ENCODE measurements around the gene OSBPL9.

Gene OSBPL9

DNA sequence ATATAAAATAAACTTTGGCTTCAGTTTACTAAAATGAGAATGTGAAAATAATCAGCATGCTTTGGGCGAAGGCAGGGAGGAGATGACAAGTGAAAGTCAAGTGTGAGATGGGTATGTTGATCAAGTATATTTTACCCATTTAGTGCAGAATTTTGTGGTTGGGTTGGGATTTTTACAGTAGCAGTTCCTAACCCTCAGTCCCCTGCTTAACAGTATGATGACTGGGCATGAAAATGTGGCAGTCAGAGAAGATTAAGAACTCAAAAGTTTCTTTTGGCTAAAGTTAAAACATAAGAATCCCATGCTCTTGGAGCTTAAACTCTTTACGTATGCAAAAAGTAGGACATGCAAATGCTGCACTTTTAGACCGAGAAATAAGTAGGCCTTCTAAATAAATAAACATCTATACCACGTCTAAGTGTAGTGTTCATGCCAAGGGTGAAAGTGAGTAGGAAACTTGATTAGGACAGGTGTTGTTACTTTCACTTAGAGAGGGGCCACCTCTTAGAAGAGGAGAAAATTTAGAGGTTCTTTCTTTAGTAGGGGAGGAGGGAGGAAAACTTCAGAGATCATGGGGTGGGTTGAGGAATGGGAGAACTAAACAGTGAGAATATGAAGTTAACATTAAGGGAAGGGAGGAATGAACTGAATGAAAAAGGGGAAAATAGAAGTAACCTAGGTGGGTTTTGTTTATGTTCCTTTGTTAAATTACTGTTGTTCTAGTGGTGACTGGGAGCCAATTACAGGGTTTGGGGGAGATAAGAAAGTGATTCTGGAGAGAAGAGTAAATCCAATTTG is 127.8 kb downstream of the OSBPL9 start:
- no peak for DNase-seq

DNA sequence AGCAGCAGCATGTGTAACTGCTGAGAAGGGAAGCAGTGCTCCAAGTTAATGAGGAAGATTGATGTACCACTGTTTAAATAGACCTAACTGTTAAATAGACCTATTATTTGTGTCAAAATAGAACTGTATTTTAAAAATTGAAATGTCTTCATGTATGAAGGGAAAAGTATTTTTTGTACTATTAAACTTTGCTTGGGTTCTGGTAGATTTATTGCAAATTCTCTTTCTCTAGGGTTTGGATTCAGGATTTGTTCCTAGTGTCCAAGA is 128.3 kb downstream of the OSBPL9 start:
- DNase-seq = no peak

DNA sequence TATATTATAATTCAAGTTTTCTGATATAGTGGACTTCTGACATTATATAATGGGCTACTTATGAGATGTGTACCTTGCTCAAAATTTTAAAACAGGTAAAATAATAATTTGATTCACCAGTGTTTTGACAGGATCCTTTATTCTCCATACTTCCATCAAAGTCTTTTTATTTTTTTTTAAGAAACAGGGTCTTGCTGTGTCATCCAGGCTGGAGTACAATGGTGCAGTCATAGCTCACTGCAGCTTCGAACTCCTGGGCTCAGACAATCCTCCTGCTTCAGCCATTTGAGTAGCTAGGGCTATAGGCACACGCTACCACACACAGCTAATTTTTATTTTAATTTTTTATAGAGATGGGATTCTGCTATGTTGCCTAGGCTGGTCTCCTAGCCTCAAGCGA is 132.3 kb downstream of the OSBPL9 start:
- DNase-seq = no peak

DNA sequence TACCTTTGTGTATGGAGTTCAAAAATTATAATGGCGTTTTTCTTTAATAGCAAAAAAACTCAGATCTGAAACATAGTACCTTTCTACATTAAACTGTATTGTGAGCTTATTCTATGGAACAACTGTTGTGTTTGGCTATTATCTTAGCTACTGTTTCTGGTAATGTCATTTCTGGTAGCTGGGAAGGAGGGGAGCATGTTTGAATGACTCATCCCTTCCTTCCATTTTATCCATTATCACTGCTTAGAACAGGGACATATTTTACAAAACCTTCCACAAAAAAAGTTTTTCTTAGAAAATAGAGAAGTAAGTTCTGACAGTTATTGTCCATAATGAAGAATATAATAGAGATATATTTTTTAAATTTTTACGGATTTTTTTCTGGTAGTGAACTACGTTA is 133.3 kb downstream of the OSBPL9 start:
- no peak for DNase-seq

- no peak for DNase-seq
These were observed 133.8 kb downstream of the OSBPL9 start for GRCh38 chr1:51750729-51751128.

DNA sequence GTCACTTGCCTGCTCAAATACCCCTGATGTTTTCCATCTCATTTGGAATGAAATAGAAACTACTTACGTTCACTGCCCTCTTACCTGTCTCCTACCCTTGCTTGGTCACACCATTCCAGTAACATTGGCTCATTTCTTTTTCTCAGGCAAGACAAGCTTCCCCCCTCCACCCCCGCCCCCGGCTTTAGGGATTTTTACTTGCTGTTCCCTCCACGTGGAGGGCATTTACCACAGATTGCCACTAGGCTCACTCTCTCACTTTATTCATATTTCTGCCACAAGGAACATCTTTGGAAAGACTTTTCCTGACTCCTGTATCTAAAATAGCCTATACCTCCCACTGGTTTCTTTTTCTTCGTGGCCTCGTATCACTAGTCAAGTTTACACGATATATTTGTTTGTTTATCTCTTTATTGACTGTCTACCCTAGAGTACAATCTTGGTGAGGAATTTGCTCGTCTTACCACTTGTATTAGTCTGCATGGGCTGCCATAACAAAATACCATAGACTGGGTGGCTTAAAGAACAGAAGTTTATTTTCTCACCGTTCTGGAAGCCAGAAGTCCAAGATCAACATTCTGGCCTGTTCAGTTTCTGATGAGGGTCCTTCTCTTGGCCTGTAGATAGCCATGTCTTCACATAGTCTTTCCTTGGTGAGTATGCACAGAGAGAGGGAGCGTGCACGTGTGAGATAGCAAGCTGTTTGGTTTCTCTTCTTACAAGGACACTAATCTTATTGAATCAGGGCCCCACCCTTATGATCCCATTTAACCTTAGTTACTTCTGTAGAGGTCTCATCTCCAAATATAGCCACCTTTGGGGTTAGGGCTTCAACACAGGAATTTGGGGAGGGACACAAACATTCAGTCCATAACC is 135.4 kb downstream of the OSBPL9 start:
- DNase-seq = no peak

- no peak for DNase-seq
These were observed 137.1 kb downstream of the OSBPL9 start for GRCh38 chr1:51753969-51754368.

- DNase-seq = no peak
These were observed 137.8 kb downstream of the OSBPL9 start for GRCh38 chr1:51754666-51755065.

- DNase-seq = no peak
These were observed 138.5 kb downstream of the OSBPL9 start for GRCh38 chr1:51755437-51755836.

- DNase-seq = no peak
These were observed 139.4 kb downstream of the OSBPL9 start for GRCh38 chr1:51756290-51756689.

GRCh38 chr1:51758310-51758709 is 141.4 kb downstream of the OSBPL9 start:
- no peak for DNase-seq

- no peak for DNase-seq
These were observed 144.0 kb downstream of the OSBPL9 start for GRCh38 chr1:51760872-51761271.

DNA sequence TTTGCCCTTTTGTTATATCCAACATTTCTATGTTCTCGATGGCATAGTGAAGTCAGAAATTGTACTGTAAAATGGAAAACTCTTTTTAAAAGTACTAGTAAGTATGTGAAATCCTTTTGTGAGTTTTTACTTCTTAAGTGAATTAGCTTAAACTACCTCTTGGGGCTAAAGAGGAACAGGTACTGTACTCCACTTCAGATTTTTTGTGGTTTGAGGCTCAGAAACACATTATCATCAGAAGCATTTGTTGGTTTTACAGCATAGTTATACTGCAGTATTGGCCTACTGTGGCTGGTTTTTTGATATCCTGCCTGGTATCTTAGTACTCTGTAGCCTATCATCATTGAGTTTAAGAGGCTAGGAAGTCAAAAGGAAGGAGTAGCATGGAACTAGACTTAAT is 144.5 kb downstream of the OSBPL9 start:
- DNase-seq = no peak

DNA sequence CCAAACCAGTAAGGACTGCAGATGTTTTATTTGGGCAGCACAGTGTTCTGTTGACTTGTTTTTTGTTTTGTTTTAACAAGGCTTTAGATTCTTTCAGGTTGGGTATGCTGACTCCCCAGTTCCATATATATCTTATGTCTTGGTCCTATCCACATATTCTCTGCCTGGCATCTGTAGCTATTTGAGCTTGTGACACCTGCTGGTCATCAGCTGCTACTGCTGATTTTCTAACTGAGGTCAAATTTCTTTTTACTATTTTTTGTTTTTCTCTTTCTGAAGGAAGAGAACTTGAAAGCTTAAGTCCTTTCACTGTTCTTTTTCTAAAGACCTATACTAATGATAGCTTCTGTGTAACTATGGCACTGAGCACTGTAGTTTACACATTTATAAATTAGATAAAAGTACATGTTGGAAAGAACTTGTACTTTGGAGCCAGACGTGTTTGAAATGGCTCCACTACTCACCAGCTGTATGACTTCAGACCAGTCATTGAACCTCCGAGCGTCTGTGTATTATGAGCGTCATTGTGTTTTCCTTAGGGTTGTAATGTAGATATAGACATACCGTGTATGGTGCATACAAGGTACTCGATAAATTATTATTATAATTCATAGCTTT is 152.2 kb downstream of the OSBPL9 start:
- no peak for DNase-seq

DNA sequence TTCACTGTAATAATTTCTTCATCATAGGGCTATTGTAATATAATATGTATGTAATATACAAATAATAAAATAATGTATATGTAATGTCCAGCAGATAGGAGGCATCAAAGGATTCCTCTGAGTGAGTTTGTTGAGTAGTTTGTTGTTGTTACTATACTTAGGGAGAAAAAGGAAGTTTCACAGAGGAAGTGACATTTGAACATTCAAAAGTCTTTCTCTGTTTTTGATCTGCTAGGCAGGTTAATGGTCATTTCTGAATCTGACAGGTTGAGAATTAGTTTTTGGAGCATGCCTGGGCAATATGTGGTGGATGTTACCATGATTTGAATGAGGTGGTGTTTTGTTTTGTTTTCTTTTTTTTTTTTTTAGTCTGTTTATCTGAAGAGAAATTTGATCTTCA is 159.5 kb downstream of the OSBPL9 start:
- DNase-seq = no peak

DNA sequence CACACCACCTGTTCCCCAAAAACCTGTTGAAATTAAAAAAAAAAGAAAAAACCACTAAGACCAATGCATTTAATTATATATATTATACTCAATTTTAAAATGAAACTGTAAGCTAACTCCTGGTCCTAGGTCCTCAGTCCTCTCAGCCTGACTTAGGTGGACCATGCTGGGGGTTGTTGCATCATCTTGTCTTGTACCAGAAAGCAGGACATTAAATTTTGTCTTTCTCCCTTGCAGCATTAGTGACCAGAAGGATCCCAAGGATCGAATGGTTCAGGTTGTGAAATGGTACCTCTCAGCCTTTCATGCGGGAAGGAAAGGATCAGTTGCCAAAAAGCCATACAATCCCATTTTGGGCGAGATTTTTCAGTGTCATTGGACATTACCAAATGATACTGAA is 164.0 kb downstream of the OSBPL9 start:
- DNase-seq = no peak

- no peak for DNase-seq
These were observed 168.1 kb downstream of the OSBPL9 start for GRCh38 chr1:51784997-51785421.

GRCh38 chr1:51788938-51789337 is 172.0 kb downstream of the OSBPL9 start:
- no peak for DNase-seq

DNA sequence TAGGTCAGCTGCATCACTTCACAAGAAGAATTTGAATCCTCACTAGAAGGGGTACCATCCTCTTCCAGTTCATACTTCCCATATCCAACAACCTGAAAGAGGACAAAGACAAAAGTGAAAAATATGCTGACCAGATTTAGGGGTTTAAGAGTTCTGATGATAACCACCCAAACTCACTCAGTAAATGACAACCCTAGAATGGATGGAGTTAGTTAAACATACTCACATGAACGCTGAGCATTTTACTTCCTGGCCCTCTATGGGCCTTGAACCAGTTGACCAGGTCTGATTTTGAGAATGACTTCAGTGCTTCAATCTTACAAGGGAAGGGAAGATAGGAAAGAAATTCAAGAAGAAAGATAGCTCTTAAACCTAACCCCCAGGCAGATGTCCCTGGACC is 172.4 kb downstream of the OSBPL9 start:
- no peak for DNase-seq

GRCh38 chr1:51790385-51790784 is 173.5 kb downstream of the OSBPL9 start:
- DNase-seq = no peak

DNA sequence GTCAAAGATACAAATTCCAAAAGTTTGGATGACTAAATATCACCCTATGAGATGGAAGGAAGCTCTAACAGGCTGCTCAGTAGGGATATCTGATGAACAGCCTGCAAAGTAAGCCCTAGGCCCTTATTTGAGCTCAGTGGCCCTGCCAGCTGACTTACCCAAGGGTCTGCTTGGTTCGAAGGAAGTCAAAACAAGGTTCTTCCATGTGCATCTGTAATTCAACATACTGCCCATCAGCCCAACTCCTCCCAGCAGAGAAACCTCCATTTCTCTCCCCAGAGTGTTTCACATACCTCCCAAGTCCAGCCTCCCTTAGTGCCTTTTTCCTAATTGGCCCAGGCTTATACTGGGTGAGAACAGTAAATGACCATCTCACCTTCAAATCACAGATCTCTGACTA is 175.0 kb downstream of the OSBPL9 start:
- DNase-seq = no peak

DNA sequence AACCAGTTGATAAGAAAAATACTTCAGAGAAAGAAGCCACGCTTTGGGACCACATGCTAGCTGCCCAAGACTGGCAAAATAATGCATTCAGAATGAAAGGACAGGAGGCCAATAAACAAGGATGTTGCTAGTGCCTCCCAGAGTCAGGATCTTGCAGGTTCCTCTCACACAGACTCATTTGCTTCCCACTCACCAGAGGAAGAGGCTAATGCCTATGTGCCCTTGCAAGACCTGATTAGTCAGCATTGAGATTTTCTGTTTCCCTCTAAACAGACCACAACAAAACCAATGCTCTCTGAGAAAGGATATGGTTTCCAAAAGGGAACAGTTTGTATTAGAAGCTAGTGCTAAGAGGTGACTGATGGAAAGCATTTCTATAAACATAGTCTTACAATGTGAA is 176.0 kb downstream of the OSBPL9 start:
- no peak for DNase-seq

- no peak for DNase-seq
These were observed 177.4 kb downstream of the OSBPL9 start for GRCh38 chr1:51794260-51794659.

GRCh38 chr1:51794868-51795267 is 178.0 kb downstream of the OSBPL9 start:
- DNase-seq = no peak
